ENCODE results near the gene RELN. TPM values are rescaled to one million over a fixed set of nuclear protein-coding genes. Genes with fewer than 3 reads are reported as not detected.
"Not testable (repeated sequence)": the region's sequence is repeated elsewhere in the genome, so short reads cannot be mapped to it uniquely, and the experiment has no call there.

RELN gene
- total RNA-seq (1 to 10 TPM in 4 of 7 donors, under 1 TPM in 3; 0.03 to 7.6 (median 1.2) TPM), polyA plus RNA-seq (1 to 10 TPM in 1 of 3 donors, under 1 TPM in 2; 0.07 to 1.3 (median 0.61) TPM)
- long read RNA-seq, donor 1, result 0 reads
- long read RNA-seq, donor 2, result 0 reads

GRCh38 chr7:103989200-103989784 is at the start of gene RELN:
RELN (minus strand) TSS chr7:103989658; CDS start chr7:103989356, 302 bp downstream.
- intact Hi-C loops (cut with DNase I; ENCODE audit: low total_unique reads), result no loop called here
- no peak for DNase-seq
- peak within 1 kb of the TSS in 3 of 8 donors; percentile 13 to 63 (median 61) for H3K27ac ChIP-seq
- H3K4me3 ChIP-seq, result peak within 1 kb of the TSS; percentile 18 to 69 (median 46)
- 0 to 5% (median 1%) methylated on average over 4 to 89 of the region's 89 CpGs for WGBS, 5 donors
- H3K9me3 ChIP-seq, result no peaks in the 10 kb centered on the region
- peaks cover 4 to 29% (median 19%) of the 10 kb centered on the region in 6 donors for H3K4me1 ChIP-seq
- TF ChIP-seq CTCF (IDR thresholded peaks at IDR 0.05 in 8 of 11, conservative IDR thresholded peaks at IDR 0.05 in 3 of 11) (no peak), POLR2A (IDR thresholded peaks at IDR 0.05) (no peak), POLR2AphosphoS5 (IDR thresholded peaks at IDR 0.05) (no peak)
- H3K36me3 ChIP-seq, result no peaks in the 10 kb centered on the region
- peaks cover 0 to 69% (median 35%) of the 10 kb centered on the region in 7 donors for H3K27me3 ChIP-seq (replicated peaks in 1 of 7)

GRCh38 chr7:104038136-104038535 is 48.7 kb upstream of the RELN start:
- H3K9me3 ChIP-seq, result peaks cover 0 to 18% (median 9%) of the 10 kb centered on the region in 8 donors
- H3K27ac ChIP-seq, result no peak overlapping the region
- intact Hi-C loops (cut with DNase I; ENCODE audit: low total_unique reads), result no loop called here
- no peaks in the 10 kb centered on the region for H3K4me1 ChIP-seq
- TF ChIP-seq CTCF (IDR thresholded peaks at IDR 0.05 in 8 of 11, conservative IDR thresholded peaks at IDR 0.05 in 3 of 11) (no peak), POLR2A (IDR thresholded peaks at IDR 0.05) (no peak), POLR2AphosphoS5 (IDR thresholded peaks at IDR 0.05) (no peak)
- no peak for DNase-seq
- WGBS, 5 donors, result 71 to 85% (median 82%) methylated on average over 2 of the region's 2 CpGs
- H3K27me3 ChIP-seq (replicated peaks in 1 of 7), result no peaks in the 10 kb centered on the region
- no peaks in the 10 kb centered on the region for H3K36me3 ChIP-seq
- H3K4me3 ChIP-seq, result no peak overlapping the region

- peaks cover 0 to 18% (median 9%) of the 10 kb centered on the region in 8 donors for H3K9me3 ChIP-seq
- intact Hi-C loops (cut with DNase I; ENCODE audit: low total_unique reads), result not testable (repeated sequence)
Measured at GRCh38 chr7:104036889-104037288, 47.4 kb upstream of the RELN start.

GRCh38 chr7:104035351-104035750 is 45.9 kb upstream of the RELN start:
- intact Hi-C loops (cut with DNase I; ENCODE audit: low total_unique reads), result no loop called here

More at GRCh38 chr7:104036889-104037288, 47.4 kb upstream of the RELN start:
- not testable (repeated sequence) for H3K4me3 ChIP-seq; H3K4me1 ChIP-seq; H3K27me3 ChIP-seq (replicated peaks in 1 of 7); H3K36me3 ChIP-seq; H3K27ac ChIP-seq; DNase-seq
- WGBS, 5 donors, result 65 to 71% (median 69%) methylated on average over 3 of the region's 3 CpGs

More at GRCh38 chr7:104035351-104035750, 45.9 kb upstream of the RELN start:
- Histone ChIP-seq H3K36me3 (no peaks in the 10 kb centered on the region), H3K9me3 (peaks cover 0 to 18% (median 9%) of the 10 kb centered on the region in 8 donors), H3K4me3 (no peak overlapping the region), H3K27ac (no peak overlapping the region), H3K27me3 (replicated peaks in 1 of 7) (no peaks in the 10 kb centered on the region), H3K4me1 (no peaks in the 10 kb centered on the region)
- no peak for DNase-seq
- WGBS, 5 donors, result 71 to 88% (median 75%) methylated on average over 4 of the region's 4 CpGs
- TF ChIP-seq POLR2AphosphoS5 (IDR thresholded peaks at IDR 0.05) (no peak), CTCF (IDR thresholded peaks at IDR 0.05 in 8 of 11, conservative IDR thresholded peaks at IDR 0.05 in 3 of 11) (no peak), POLR2A (IDR thresholded peaks at IDR 0.05) (no peak)

Measured in spleen (tissue), 13 donors.